Measurements from ENCODE around the gene ALDH8A1.

ALDH8A1 gene

DNA sequence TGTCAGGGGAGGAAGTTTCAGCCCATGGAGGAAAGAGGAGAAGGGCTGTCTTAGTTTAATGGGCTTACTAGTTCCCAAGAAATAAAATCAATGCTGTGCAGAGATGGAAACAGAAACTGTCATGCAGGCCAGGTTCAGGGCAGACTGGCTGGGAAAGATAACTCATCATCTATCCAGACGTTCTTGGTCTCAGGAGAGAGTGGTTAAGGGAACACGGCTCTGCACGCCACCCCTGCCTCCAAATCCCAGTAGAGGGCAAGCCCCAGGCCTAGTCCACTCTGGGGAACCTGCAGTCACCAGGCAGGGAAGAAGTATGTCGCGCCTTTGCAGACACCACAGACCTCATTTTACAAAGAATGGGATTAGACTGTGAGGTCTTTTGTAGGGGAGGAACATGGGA is 12.5 kb downstream of the ALDH8A1 start:
- no peak overlapping the region for H3K4me2 ChIP-seq (ENCODE audit: low read depth, low read length, poor library complexity, severe bottlenecking)
- H2AFZ ChIP-seq (ENCODE audit: low read depth, low read length, severe bottlenecking): no peak overlapping the region

DNA sequence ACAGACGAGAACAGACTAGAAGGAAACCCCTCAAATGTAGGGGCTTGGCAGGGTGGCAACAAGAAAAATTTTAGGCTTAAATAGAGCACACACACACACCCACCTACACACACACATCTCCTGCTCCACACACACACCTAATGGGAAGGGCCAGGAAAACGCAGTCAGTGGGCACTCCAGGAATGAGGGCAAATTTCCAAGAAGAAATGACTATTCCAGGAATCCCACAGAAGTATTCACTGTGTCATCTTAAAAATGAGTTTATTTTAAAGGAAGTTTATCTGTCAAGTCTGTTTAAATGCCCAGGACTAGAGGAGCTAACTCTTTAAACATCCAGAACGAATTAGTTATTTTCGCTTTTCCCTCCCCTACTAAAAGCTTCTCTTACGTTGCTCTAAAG is 13.0 kb downstream of the ALDH8A1 start:
- H3F3A ChIP-seq (ENCODE audit: insufficient read depth): no peaks in the 10 kb centered on the region
- H4K20me1 ChIP-seq (ENCODE audit: low read depth, low read length): no peaks in the 10 kb centered on the region
- H3K79me2 ChIP-seq (ENCODE audit: insufficient read depth, low read length): no peaks in the 10 kb centered on the region
- no peaks in the 10 kb centered on the region for H3K27me3 ChIP-seq (ENCODE audit: low read length)
- no peak overlapping the region for H2AFZ ChIP-seq (ENCODE audit: low read depth, low read length, severe bottlenecking)
- H3K9ac ChIP-seq (ENCODE audit: low read length): no peak overlapping the region
- no peaks in the 10 kb centered on the region for H3K9me2 ChIP-seq (replicated peaks; ENCODE audit: insufficient read depth, low read length)
- no peaks in the 10 kb centered on the region for H3K9me3 ChIP-seq (ENCODE audit: insufficient read depth, low read length)
- H3K27ac ChIP-seq (ENCODE audit: low read depth, low read length): no peak overlapping the region
- no peaks in the 10 kb centered on the region for H3K36me3 ChIP-seq (ENCODE audit: low read length)
- TF ChIP-seq EZH2phosphoT487 (conservative IDR thresholded peaks at IDR 0.05; ENCODE audit: low read length): no peak
- TF ChIP-seq, protein P1, sequence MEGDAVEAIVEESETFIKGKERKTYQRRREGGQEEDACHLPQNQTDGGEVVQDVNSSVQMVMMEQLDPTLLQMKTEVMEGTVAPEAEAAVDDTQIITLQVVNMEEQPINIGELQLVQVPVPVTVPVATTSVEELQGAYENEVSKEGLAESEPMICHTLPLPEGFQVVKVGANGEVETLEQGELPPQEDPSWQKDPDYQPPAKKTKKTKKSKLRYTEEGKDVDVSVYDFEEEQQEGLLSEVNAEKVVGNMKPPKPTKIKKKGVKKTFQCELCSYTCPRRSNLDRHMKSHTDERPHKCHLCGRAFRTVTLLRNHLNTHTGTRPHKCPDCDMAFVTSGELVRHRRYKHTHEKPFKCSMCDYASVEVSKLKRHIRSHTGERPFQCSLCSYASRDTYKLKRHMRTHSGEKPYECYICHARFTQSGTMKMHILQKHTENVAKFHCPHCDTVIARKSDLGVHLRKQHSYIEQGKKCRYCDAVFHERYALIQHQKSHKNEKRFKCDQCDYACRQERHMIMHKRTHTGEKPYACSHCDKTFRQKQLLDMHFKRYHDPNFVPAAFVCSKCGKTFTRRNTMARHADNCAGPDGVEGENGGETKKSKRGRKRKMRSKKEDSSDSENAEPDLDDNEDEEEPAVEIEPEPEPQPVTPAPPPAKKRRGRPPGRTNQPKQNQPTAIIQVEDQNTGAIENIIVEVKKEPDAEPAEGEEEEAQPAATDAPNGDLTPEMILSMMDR (IDR thresholded peaks at IDR 0.05; ENCODE audit: insufficient read depth, low read length, poor library complexity, severe bottlenecking): no peak
- H3K4me3 ChIP-seq (ENCODE audit: insufficient read depth, low read length, poor library complexity, severe bottlenecking): no peak overlapping the region
- no peak overlapping the region for H3K4me2 ChIP-seq (ENCODE audit: low read depth, low read length, poor library complexity, severe bottlenecking)

More for the DNA sequence above, 12.5 kb downstream of the ALDH8A1 start:
- no peaks in the 10 kb centered on the region for H3F3A ChIP-seq (ENCODE audit: insufficient read depth)
- H3K9me2 ChIP-seq (replicated peaks; ENCODE audit: insufficient read depth, low read length): no peaks in the 10 kb centered on the region
- H3K27me3 ChIP-seq (ENCODE audit: low read length): no peaks in the 10 kb centered on the region
- H3K36me3 ChIP-seq (ENCODE audit: low read length): no peaks in the 10 kb centered on the region
- no peak overlapping the region for H3K4me3 ChIP-seq (ENCODE audit: insufficient read depth, low read length, poor library complexity, severe bottlenecking)
- H3K27ac ChIP-seq (ENCODE audit: low read depth, low read length): no peak overlapping the region
- no peaks in the 10 kb centered on the region for H4K20me1 ChIP-seq (ENCODE audit: low read depth, low read length)
- TF ChIP-seq, protein P1 (IDR thresholded peaks at IDR 0.05; ENCODE audit: insufficient read depth, low read length, poor library complexity, severe bottlenecking): no peak
- TF ChIP-seq EZH2phosphoT487 (conservative IDR thresholded peaks at IDR 0.05; ENCODE audit: low read length): no peak
- no peak overlapping the region for H3K9ac ChIP-seq (ENCODE audit: low read length)
- no peaks in the 10 kb centered on the region for H3K9me3 ChIP-seq (ENCODE audit: insufficient read depth, low read length)
- no peaks in the 10 kb centered on the region for H3K79me2 ChIP-seq (ENCODE audit: insufficient read depth, low read length)

DNA sequence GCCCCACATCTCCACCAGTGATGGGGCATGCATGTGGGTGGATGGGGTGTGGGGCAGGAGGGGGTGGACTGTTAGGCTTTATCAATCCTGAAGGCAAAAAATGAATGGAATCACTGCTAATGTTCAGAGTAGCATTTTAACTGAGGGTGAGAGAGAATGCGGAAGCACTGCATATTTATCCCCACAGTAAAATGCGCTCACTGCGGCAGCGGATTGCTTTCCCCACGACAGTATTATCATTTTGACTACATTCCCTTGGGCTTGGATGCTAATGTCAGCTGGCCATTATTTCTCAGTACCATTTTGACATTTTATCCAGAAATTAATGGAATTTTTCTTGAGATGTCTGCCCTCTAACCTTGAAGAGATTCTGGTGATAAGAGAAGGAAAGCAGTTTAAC is 13.4 kb downstream of the ALDH8A1 start:
- H3K9me2 ChIP-seq (replicated peaks; ENCODE audit: insufficient read depth, low read length): no peaks in the 10 kb centered on the region
- TF ChIP-seq, protein P1 (IDR thresholded peaks at IDR 0.05; ENCODE audit: insufficient read depth, low read length, poor library complexity, severe bottlenecking): no peak
- no peak for TF ChIP-seq EZH2phosphoT487 (conservative IDR thresholded peaks at IDR 0.05; ENCODE audit: low read length)
- no peak overlapping the region for H3K4me2 ChIP-seq (ENCODE audit: low read depth, low read length, poor library complexity, severe bottlenecking)
- H3K79me2 ChIP-seq (ENCODE audit: insufficient read depth, low read length): no peaks in the 10 kb centered on the region
- H3K9me3 ChIP-seq (ENCODE audit: insufficient read depth, low read length): no peaks in the 10 kb centered on the region
- no peaks in the 10 kb centered on the region for H3K27me3 ChIP-seq (ENCODE audit: low read length)
- no peak overlapping the region for H3K27ac ChIP-seq (ENCODE audit: low read depth, low read length)
- no peak overlapping the region for H3K9ac ChIP-seq (ENCODE audit: low read length)
- H2AFZ ChIP-seq (ENCODE audit: low read depth, low read length, severe bottlenecking): no peak overlapping the region
- no peak overlapping the region for H3K4me3 ChIP-seq (ENCODE audit: insufficient read depth, low read length, poor library complexity, severe bottlenecking)
- H3F3A ChIP-seq (ENCODE audit: insufficient read depth): no peaks in the 10 kb centered on the region
- H3K36me3 ChIP-seq (ENCODE audit: low read length): no peaks in the 10 kb centered on the region
- H4K20me1 ChIP-seq (ENCODE audit: low read depth, low read length): no peaks in the 10 kb centered on the region

Measured in SU-DHL-6 (cell line).